Fibroblast of pulmonary artery (primary cell): ENCODE measurements around the gene LRP8.

Experiments used
- DNase-seq: peaks from one replicate; pipeline ENCODE4 v3.0.0-alpha.2; 2010; ENCODE audit warnings: low read depth
- H3K4me3 ChIP-seq: replicated peaks from 2 replicates; pipeline ENCODE4 v1.5.1; 2011; ENCODE audit warnings: low read depth, mild to moderate bottlenecking, control low read depth, low read length, moderate library complexity
- CTCF ChIP-seq: IDR thresholded peaks from 2 replicates; pipeline ENCODE4 v1.5.1; 2011; ENCODE audit warnings: mild to moderate bottlenecking, control low read depth, low read length, inconsistent platforms; ENCODE audit errors: missing control alignments

Gene LRP8

GRCh38 chr1:53256511-53257453 is 71.1 kb downstream of the LRP8 start:
- no peak for DNase-seq
- no peak overlapping the region for H3K4me3 ChIP-seq
- no peak for TF ChIP-seq CTCF

GRCh38 chr1:53255031-53255430 is 72.8 kb downstream of the LRP8 start:
- no peak for DNase-seq
- no peak overlapping the region for H3K4me3 ChIP-seq
- TF ChIP-seq CTCF: peak; percentile 15

GRCh38 chr1:53254011-53254640 is 73.7 kb downstream of the LRP8 start:
- peak; percentile 62 for DNase-seq
- TF ChIP-seq CTCF: no peak
- H3K4me3 ChIP-seq: no peak overlapping the region

- no peak for DNase-seq
- TF ChIP-seq CTCF: no peak
Measured at GRCh38 chr1:53250325-53250724, 77.5 kb downstream of the LRP8 start.

GRCh38 chr1:53249706-53250105 is 78.2 kb downstream of the LRP8 start:
- no peak for DNase-seq
- no peak overlapping the region for H3K4me3 ChIP-seq
- no peak for TF ChIP-seq CTCF

More at GRCh38 chr1:53250325-53250724, 77.5 kb downstream of the LRP8 start:
- H3K4me3 ChIP-seq: no peak overlapping the region

- DNase-seq: peak; percentile 18
Measured at GRCh38 chr1:53246261-53247134, 81.4 kb downstream of the LRP8 start.

More at GRCh38 chr1:53246261-53247134, 81.4 kb downstream of the LRP8 start:
- TF ChIP-seq CTCF: no peak
- no peak overlapping the region for H3K4me3 ChIP-seq
